Suprapubic skin (tissue), 4 donors: ENCODE results near the gene BOK.
A peak's percentile ranks its signal among the peaks of the same experiment; 100 is the strongest.

Source experiments
- CTCF ChIP-seq, 2 donors: fragments of 200-600 bp in 1 of 2; fragments of 450-650 bp in 1 of 2; sonication (generic) in 1 of 2; IDR thresholded peaks; one replicate each; pipeline ENCODE4 v1.5.1; 2016 to 2019; ENCODE audit warnings: antibody characterized with exemption in 2 of 2, mild to moderate bottlenecking in 1 of 2, moderate library complexity in 1 of 2
- EP300 ChIP-seq: sonication (generic); formaldehyde crosslinking; IDR thresholded peaks from one replicate; pipeline ENCODE4 v1.6.1; 2017; ENCODE audit warnings: antibody characterized with exemption
- POLR2A ChIP-seq, 2 donors: fragments of 450-650 bp; IDR thresholded peaks; one replicate each; pipeline ENCODE4 v1.6.1; 2017; ENCODE audit warnings: antibody characterized with exemption in 2 of 2, mild to moderate bottlenecking in 2 of 2, moderate library complexity in 2 of 2
- POLR2AphosphoS5 ChIP-seq, 3 donors: sonication (generic); formaldehyde crosslinking; IDR thresholded peaks; one replicate each; pipeline ENCODE4 v1.6.1; 2017; ENCODE audit warnings: antibody characterized with exemption in 3 of 3

GRCh38 chr2:241609859-241610793, 51.6 kb downstream of the BOK start:
- TF ChIP-seq CTCF (IDR thresholded peaks at IDR 0.05): peak; percentile 51 to 79
- TF ChIP-seq POLR2AphosphoS5 (IDR thresholded peaks at IDR 0.05): no peak
- no peak for TF ChIP-seq POLR2A (IDR thresholded peaks at IDR 0.05)
- no peak for TF ChIP-seq EP300
